ENCODE measurements around the gene CAND2.
"Not testable (repeated sequence)": the region's sequence is repeated elsewhere in the genome, so short reads cannot be mapped to it uniquely, and the experiment has no call there.

CAND2 gene

GRCh38 chr3:12852201-12852600 lies 55.7 kb downstream of the CAND2 start:
- TF ChIP-seq CTCF (IDR thresholded peaks at IDR 0.05; ENCODE audit: low read depth, low read length) = no peak
- Histone ChIP-seq H3K27ac (no peak overlapping the region), H3K27me3 (ENCODE audit: insufficient read depth, low read depth, severe bottlenecking) (no peaks in the 10 kb centered on the region), H3K9me3 (ENCODE audit: severe bottlenecking) (no peaks in the 10 kb centered on the region), H3K36me3 (no peaks in the 10 kb centered on the region), H3K4me3 (ENCODE audit: low read depth, low read length) (no peak overlapping the region)
- no peak for DNase-seq

DNA sequence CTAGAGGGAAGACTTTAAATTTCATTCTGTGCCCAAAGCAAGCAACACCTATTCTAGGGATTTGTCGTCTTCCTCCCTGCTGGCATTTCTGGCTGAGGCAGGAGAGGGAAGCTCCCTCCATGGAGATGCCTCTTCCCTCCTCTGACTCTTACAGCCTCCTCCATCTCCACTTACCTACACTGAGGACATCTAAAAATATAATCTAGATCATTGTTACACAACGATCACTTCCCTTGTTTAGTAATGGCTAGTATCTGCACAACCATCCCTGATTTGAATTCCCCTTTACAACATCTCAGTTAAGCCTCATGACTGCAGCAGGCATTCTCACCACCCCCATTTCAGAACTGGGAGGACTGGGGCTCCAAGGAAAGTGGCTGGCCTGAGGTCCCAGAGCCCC lies 57.4 kb downstream of the CAND2 start:
- H3K27me3 ChIP-seq (ENCODE audit: insufficient read depth, low read depth, severe bottlenecking); H3K27ac ChIP-seq; H3K9me3 ChIP-seq (ENCODE audit: severe bottlenecking); H3K4me3 ChIP-seq (ENCODE audit: low read depth, low read length); DNase-seq; H3K36me3 ChIP-seq: not testable (repeated sequence)

DNA sequence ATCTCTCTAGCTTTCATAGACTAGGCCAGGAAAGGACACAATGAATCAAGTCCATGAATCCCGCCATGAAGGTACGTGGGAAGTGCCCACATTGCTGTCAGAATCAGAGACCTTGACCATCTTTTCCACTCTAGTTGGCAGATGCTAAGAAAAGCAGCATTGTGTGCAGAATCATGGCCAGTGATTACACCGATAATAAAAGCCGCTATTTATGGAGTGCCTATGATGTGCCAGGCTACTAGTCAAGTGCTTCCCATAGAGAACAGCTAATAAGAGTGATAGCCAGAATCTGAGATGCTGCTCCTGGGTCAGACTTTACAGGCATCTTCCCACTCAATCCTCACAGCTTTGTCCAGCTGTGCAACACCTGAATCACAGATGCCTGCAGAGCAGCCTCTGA lies 58.1 kb downstream of the CAND2 start:
- Histone ChIP-seq H3K27me3 (ENCODE audit: insufficient read depth, low read depth, severe bottlenecking) (no peaks in the 10 kb centered on the region), H3K27ac (no peak overlapping the region), H3K36me3 (no peaks in the 10 kb centered on the region), H3K9me3 (ENCODE audit: severe bottlenecking) (no peaks in the 10 kb centered on the region), H3K4me3 (ENCODE audit: low read depth, low read length) (no peak overlapping the region)
- no peak for DNase-seq
- TF ChIP-seq CTCF (IDR thresholded peaks at IDR 0.05; ENCODE audit: low read depth, low read length) = no peak

DNA sequence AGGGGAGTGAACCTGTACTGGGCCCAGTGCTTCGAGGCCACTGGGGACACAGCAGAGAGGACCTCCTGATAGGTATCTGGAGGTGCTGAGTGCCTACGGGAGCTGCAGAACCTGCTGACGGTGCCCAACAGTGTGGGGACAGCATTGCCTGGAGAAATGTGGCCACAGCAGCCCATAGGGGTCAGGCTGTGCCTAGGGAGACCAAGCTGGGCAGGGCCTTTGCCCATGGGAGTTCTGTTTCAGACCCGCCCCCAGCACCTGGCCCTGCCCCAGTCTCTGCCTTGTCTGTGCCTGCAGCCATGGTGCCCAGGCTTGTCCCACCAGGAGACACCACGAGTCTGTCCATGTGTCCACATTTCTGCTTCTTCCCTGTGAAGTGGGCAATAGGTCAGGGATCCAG lies 60.1 kb downstream of the CAND2 start:
- H3K4me3 ChIP-seq (ENCODE audit: low read depth, low read length) = no peak overlapping the region
- H3K27me3 ChIP-seq (ENCODE audit: insufficient read depth, low read depth, severe bottlenecking) = no peaks in the 10 kb centered on the region
- no peaks in the 10 kb centered on the region for H3K36me3 ChIP-seq
- no peak overlapping the region for H3K27ac ChIP-seq
- TF ChIP-seq CTCF (IDR thresholded peaks at IDR 0.05; ENCODE audit: low read depth, low read length) = 0 out of 2 replicates have a peak, but pooled peaks have one; percentile 1
- no peaks in the 10 kb centered on the region for H3K9me3 ChIP-seq (ENCODE audit: severe bottlenecking)
- no peak for DNase-seq

DNA sequence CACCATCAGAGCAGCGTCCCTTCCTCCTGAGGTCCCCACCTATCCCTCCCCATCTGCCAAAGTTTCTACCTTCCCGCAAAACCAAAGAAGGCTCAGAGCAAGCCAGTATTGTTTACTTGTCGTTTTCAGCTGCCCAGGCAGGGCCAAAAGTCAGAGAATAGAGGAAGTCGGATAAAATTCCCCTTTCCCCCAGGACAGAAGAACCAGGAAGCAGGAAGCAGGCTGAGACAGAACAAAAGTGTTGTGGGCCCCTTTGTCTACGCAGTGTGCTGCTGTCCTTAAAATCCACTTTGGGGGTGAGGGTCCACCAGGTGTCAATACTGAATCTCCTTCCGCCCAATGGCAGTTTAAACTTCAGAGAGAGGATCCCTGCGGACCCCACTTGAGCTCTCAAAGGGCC lies 63.4 kb downstream of the CAND2 start:
- TF ChIP-seq CTCF (IDR thresholded peaks at IDR 0.05; ENCODE audit: low read depth, low read length) = no peak

GRCh38 chr3:12861611-12862010 lies 65.1 kb downstream of the CAND2 start:
- H3K27me3 ChIP-seq (ENCODE audit: insufficient read depth, low read depth, severe bottlenecking) = no peaks in the 10 kb centered on the region
- no peak for DNase-seq

More for the DNA sequence above, 63.4 kb downstream of the CAND2 start:
- H3K9me3 ChIP-seq (ENCODE audit: severe bottlenecking) = peaks cover under 1% of the 10 kb centered on the region
- no peak for DNase-seq
- no peaks in the 10 kb centered on the region for H3K27me3 ChIP-seq (ENCODE audit: insufficient read depth, low read depth, severe bottlenecking)
- no peak overlapping the region for H3K4me3 ChIP-seq (ENCODE audit: low read depth, low read length)
- no peaks in the 10 kb centered on the region for H3K36me3 ChIP-seq
- no peak overlapping the region for H3K27ac ChIP-seq

More at GRCh38 chr3:12861611-12862010, 65.1 kb downstream of the CAND2 start:
- H3K27ac ChIP-seq = no peak overlapping the region
- no peak for TF ChIP-seq CTCF (IDR thresholded peaks at IDR 0.05; ENCODE audit: low read depth, low read length)
- H3K9me3 ChIP-seq (ENCODE audit: severe bottlenecking) = peaks cover 9% of the 10 kb centered on the region
- no peaks in the 10 kb centered on the region for H3K36me3 ChIP-seq
- no peak overlapping the region for H3K4me3 ChIP-seq (ENCODE audit: low read depth, low read length)
